SH-SY5Y (cell line): ENCODE data around the gene GOSR2.

ENCODE experiments used
- GATA2 ChIP-seq: IDR thresholded peaks from 2 replicates; pipeline ENCODE4 v1.6.1; 2011; ENCODE audit warnings: mild to moderate bottlenecking, low read depth, low read length
- GATA3 ChIP-seq: IDR thresholded peaks from 2 replicates; pipeline ENCODE4 v1.6.1; 2011; ENCODE audit warnings: low read depth, mild to moderate bottlenecking, low read length, moderate library complexity

GOSR2 gene

DNA sequence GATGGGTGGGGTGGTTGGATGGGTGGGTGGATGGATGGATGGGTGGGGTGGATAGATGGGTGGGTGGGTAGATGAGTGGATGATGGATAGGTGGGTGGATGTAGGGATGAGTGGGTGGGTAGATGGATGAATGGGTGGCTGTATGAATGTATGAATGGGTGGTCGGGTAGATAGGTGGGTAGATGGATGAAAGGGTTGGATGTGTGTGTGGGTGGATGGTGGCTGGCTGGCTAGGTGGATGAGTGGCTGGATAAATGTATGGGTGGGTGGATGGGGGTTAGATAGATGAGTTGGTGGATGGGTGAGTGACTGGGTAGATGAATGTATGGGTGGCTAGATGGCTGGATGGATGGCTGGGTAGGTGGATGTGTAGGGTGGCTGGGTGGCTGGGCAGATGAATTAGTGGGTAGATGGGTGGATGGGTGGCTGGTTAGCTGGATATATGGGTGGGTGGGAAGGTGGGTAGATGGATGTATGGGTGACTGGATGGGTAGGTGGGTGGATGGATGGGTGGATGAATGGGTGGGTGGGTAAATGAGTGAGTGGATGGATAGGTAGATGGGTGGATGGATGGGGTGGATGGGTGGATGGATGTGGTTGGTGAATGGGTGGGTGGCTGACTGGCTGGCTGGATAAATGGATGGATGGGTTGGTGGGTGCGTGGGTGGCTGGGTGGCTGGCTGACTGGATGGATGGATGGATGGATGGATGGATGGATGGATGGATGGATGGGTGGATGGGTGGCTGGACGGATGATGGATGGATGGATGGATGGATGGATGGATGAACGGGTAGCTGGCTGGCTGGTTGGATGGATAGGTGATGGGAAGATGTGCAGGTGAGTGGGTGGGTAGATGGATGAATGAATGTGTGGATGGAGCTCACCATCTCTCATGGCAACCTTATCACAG lies 18.9 kb upstream of the GOSR2 start:
- no peak for TF ChIP-seq GATA2
- TF ChIP-seq GATA3: no peak

DNA sequence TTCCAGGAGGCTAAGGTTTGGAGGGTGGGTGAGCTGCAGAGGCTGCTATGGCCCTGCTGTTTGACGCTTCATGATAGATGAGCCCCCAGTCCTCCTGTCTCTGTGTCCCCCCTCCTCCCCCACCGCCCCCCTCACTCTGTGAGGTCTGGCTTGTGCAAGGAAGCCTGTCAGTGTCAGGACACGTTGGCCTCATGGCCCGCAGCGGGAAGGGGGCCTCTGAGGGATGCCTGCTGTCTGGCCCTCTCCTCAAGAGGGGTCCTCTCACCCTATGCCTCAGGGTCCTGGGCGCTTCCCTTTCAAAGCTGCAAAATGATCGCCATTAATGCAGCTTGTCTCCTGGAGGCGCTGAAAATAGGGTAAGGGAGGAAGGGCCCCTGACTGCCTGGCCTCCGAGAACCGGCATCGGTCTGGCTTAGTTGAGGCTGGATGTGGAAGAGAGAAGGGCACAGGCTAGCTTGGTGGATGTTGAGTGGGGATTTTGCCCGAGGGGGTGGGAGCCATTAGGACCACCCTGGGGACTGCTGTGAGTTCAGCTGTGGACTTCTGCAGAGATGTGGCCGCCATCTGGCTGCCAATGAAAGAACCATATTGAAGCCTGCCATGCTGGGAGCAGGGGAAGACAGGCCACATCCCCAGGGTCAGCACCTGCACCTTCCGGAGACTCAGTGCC lies 14.8 kb upstream of the GOSR2 start:
- TF ChIP-seq GATA2 (no peak), GATA3 (no peak)

DNA sequence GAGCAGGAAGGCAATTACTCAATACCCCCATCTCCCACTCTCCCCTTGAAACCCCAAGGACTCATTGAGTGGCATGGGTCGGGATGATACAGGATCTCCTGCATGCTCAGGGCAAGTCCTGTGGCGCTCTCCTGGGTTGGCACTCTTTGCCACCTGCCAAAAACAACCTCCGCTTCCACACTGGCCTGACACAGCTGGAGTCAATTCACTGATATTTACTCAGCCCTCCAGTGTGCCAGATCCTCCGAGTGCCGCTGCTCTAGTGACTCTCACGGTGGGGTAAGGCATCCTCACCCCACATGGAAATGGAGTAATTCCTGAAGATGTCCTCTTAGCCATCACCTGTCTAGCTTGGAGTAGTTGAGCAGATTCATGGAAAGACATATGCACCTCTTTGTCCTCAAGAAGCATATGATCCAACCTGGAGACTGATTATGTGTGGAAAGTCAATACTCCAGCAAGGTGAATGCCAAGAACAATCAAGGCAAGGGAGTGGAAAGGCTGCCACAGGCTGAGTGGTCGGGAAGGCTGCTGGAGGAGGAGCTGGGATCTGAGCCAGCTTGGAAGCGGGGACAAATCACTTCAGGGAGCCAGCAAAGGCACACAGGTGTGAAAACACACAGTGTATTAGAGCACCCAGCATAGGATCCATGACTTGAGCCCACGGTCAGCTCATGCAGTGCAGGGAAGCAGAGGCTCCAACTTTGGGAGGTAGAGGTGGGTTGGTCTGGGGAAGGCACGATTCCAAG lies 12.6 kb upstream of the GOSR2 start:
- TF ChIP-seq GATA3 (no peak), GATA2 (no peak)

DNA sequence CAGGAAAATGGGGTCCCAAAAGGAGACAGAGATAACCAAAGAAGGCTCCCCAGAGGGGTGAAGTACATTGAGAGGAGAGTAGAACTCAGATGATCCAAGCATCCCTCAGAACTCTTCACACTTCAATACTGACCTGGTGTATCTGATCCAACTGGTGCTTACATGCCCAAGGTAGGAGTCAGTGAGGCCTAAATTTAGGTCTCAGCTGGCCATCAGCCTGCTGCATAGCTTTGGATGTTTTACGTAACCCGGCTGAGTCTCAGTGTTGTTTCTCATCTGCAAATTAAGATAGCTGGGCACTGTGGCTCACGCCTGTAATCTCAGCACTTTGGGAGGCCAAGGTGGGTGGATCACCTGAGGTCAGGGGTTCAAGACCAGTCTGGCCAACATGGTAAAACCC lies 11.6 kb upstream of the GOSR2 start:
- TF ChIP-seq GATA3: no peak
- TF ChIP-seq GATA2: no peak

DNA sequence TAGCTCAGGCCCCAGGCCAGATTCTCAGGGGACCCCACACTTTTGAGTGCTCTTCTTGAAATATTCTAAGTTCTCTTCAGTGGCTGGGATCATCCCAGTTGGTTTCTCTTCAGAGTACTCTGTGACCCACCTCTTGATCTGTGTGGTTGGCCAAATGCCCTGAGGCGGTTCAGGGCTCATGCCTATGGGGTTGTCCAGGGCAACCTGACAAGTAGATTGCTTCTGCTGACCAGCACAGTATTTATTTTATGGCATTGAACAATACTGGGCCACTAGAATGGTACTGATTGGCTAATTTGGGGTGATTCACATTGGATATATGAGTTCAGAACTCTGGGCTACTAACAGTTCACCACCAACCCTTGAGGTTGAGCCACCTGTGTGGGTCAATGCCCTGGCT lies 7.4 kb upstream of the GOSR2 start:
- no peak for TF ChIP-seq GATA3

DNA sequence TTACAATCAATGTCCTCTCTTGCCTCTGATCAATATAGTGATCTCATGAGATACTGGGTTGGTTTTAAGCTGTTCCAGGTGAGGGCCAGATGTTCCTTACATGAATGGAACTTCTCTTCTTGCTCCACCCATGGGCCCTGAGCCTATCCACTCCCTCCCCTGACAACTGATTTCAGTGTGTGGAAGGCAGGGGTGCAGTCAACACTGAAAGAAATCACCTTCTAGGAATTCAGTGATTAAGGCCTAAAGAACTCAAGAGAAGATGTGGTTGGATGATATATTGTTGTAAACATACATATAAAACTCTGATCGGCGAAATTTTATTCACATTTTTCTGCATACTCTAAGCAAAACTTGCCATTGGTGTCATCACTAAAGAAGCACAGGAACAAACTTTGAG lies 6.7 kb upstream of the GOSR2 start:
- TF ChIP-seq GATA2: no peak

DNA sequence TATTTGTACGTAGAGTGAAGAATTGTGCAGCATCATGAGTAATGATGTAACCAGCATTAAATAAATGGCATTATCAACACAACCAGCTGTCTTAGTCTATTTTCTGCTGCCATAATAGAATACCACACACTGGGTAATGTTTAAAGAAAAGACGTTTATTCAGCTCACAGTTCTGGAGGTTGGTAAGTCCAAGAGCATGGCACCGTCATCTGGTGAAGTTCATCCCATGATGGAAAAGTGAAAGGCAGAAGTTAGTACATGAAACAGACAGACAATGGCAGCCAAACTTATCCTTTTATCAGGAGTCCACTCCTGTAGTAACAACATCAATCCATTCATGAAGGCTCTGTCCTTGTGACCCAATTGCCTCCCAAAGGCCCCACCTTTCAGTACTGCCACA lies 6.3 kb upstream of the GOSR2 start:
- TF ChIP-seq GATA2 (no peak), GATA3 (no peak)

DNA sequence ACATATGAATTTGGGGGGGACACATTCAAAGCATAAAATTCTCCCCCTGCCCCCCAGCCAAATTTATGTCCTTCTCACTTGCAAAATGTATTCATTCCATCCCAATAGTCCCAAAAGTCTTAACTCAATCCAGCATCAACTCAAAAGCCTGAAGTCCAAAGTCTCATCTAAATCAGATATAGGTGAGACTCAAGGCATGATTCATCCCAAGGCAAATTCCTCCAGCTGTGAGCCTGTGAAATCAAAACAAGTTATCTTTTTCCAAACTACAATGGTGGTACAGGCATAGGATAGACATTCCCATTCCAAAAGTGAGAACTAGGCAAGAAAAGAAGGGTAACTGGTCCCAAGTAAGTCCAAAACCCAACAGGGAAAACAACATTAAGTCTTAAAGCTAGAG lies 5.9 kb upstream of the GOSR2 start:
- TF ChIP-seq GATA2 (no peak), GATA3 (no peak)

DNA sequence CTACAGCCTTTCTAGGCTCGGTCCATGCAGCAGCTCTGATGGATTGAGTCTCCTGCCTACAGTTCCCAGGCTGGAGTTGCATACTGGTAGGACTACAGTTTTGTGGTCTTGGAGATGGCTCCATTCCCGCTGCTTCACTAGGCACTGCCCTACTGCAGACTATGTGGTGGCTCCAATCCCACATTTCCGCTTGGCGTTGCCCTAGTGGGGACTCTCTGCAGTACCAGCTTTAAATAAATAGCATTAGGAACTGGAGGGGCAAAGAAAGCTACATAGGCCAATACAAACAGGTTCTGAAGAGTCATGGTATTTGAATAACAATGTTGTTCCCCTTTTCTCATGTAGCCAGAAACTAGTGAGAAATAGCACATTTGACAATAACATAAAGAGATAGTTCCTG lies 5.4 kb upstream of the GOSR2 start:
- TF ChIP-seq GATA2 (no peak), GATA3 (no peak)

DNA sequence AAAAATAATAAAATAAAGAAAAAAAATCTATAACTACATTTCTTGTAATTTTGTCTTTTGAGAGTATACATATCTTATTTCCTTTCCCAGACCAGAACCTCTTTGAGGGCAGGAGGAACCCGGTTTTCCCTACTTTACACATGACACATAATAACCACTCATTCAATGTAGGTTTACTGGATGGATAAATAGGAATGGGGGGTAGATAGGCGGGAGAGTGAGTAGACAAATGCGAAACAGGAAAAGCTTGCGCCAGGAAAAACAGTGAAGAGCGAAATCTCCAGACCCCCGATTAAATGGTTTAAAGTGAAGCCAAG lies 515 bp upstream of the GOSR2 start:
- no peak for TF ChIP-seq GATA2
- no peak for TF ChIP-seq GATA3

DNA sequence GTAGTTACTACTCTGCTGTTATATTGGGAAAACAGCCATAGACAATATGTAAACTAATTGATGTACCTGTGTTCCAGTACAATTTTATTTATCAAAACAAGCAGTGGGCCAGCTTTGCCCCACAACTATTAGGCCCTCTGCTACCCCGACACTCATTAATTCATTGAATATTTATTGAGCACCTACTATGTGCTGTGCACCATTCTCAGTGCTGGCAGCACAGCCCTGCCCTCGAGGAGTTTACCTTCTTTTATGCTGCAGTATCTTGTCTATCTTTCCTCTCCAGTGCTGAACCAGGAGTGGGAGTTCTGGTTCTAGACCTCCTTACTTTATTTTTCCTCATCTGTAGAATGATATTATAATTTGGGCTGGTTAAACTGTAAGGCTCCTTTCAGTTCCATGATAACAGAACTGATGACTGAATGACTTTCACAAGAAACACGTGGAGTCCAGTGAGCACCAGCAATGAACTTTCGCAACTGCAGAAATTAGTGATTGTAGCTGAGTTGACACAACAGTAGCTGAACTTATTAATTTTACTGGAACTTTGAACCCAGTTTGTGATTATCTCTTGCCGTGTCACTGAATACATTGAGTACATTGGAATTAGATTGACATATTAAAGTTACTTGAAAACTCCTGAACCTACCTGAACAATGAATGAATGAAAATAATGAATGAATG lies 2.4 kb downstream of the GOSR2 start:
- TF ChIP-seq GATA3 (no peak), GATA2 (no peak)

DNA sequence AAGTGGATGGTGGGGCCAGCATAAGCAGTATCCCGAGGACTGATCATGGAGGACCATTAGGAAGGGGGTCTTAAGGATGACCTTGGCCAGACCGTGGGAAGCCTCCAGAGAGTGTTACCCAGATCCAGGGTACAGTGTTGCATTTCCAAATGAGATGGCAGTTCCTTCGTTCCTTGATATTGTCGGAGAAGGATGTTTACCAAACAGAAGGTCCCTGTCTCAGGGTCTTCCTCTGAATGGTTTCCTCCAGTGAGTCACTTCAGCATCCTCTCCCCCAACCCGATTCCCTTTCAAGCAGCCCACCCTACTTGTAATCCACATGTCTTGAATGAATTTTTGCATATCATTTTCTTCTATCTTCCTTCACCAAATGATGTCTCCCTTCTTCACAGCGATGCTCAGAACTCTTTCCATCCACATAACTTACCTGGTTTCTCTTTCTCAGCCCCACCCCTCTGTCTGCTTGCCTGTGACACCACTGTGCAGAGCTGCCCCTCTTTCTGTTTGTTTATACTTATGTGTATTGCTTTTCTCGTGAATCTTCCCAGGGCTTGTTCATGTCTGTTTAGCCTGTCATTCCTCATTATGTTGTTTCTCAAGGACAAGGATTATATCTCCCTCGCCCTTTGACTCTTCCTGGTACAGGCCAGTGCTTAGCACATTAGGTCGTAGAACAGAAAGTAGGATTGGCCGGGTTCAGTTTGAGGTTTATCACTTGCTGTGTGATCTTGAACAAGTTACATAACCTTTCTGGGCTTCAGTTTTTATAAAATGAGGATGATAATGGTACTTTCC lies 5.7 kb downstream of the GOSR2 start:
- no peak for TF ChIP-seq GATA3
- TF ChIP-seq GATA2: no peak

DNA sequence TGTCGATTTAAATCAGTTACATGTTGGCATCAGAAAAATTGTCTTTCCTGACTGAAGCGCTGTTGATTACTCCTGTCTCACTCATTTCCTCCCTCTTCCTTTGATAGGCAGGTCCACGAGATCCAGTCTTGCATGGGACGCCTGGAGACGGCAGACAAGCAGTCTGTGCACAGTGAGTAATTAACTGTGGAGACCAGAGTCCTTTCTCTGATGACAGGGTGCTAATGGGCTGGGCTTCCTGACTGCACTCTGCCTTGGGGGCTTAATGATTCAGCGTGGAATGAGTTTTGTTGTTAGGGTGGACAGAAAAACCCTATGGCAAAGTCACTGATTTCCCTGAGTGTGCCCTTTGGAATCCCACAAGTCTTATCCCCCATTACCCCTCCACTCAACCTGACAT lies 6.5 kb downstream of the GOSR2 start:
- no peak for TF ChIP-seq GATA3
- TF ChIP-seq GATA2: no peak
